Fibroblast of peridontal ligament (primary cell): ENCODE data around the gene TAF11L3.
"Not testable (repeated sequence)": the region's sequence is repeated elsewhere in the genome, so short reads cannot be mapped to it uniquely, and the experiment has no call there.

Source experiments
- DNase-seq: peaks from one replicate; pipeline ENCODE4 v3.0.0-alpha.2; 2010; ENCODE audit errors: extremely low read depth

Gene TAF11L3

GRCh38 chr5:17518067-17518466 is at the start of gene TAF11L3:
TAF11L3 (plus strand) TSS chr5:17518367.
- not testable (repeated sequence) for DNase-seq

- no peak for DNase-seq
Measured at GRCh38 chr5:17470064-17470463, 48.1 kb upstream of the TAF11L3 start.

GRCh38 chr5:17475064-17475463 is 43.1 kb upstream of the TAF11L3 start:
- DNase-seq, result not testable (repeated sequence)

GRCh38 chr5:17477043-17477442 is 41.1 kb upstream of the TAF11L3 start:
- no peak for DNase-seq

- no peak for DNase-seq
Measured at GRCh38 chr5:17477573-17478265, 40.4 kb upstream of the TAF11L3 start.

- DNase-seq, result no peak
Measured at GRCh38 chr5:17481378-17481777, 36.8 kb upstream of the TAF11L3 start.

GRCh38 chr5:17482790-17483189 is 35.4 kb upstream of the TAF11L3 start:
- no peak for DNase-seq

- not testable (repeated sequence) for DNase-seq
Measured at GRCh38 chr5:17486464-17487173, 31.5 kb upstream of the TAF11L3 start.

- DNase-seq, result no peak
Measured at GRCh38 chr5:17487174-17487512, 31.0 kb upstream of the TAF11L3 start.

- DNase-seq, result not testable (repeated sequence)
Measured at GRCh38 chr5:17491257-17491656, 26.9 kb upstream of the TAF11L3 start.

- no peak for DNase-seq
Measured at GRCh38 chr5:17492770-17493169, 25.4 kb upstream of the TAF11L3 start.

GRCh38 chr5:17497446-17497845 is 20.7 kb upstream of the TAF11L3 start:
- no peak for DNase-seq

GRCh38 chr5:17497931-17498330 is 20.2 kb upstream of the TAF11L3 start, which contains the start of gene TAF11L2:
TAF11L2 (plus strand) TSS chr5:17498231.
- not testable (repeated sequence) for DNase-seq

- DNase-seq, result no peak
Measured at GRCh38 chr5:17511775-17512325, 6.3 kb upstream of the TAF11L3 start.

GRCh38 chr5:17517526-17517925 is 641 bp upstream of the TAF11L3 start:
- DNase-seq, result not testable (repeated sequence)

- not testable (repeated sequence) for DNase-seq
Measured at GRCh38 chr5:17519508-17519907, 1.3 kb downstream of the TAF11L3 start.

GRCh38 chr5:17521501-17521900 is 3.3 kb downstream of the TAF11L3 start, which contains the start of gene TAF11L4:
TAF11L4 (plus strand) TSS chr5:17521801.
- not testable (repeated sequence) for DNase-seq

- DNase-seq, result not testable (repeated sequence)
Measured at GRCh38 chr5:17524935-17525334, 6.8 kb downstream of the TAF11L3 start, which contains the start of gene TAF11L5. TAF11L5 (plus strand) TSS chr5:17525235.

- DNase-seq, result peak; percentile 5
Measured at GRCh38 chr5:17526504-17526903, 8.3 kb downstream of the TAF11L3 start.

GRCh38 chr5:17528369-17528768 is 10.2 kb downstream of the TAF11L3 start, which contains the start of gene TAF11L6:
TAF11L6 (plus strand) TSS chr5:17528669.
- DNase-seq, result not testable (repeated sequence)
